HL-60/S4 (cell line): ENCODE data around the gene CHGA.

Experiments
- in situ Hi-C: fragments of 300-500 bp; cut with MboI; formaldehyde crosslinking; loops from 2 replicates; pipeline ENCODE4 v1.14.3; 2022; ENCODE audit warnings: low sequenced_read_pairs

The CHGA gene

GRCh38 chr14:92902726-92903125, 20.2 kb upstream of the CHGA start:
- in situ Hi-C loops = no loop called here

GRCh38 chr14:92903359-92903758, 19.6 kb upstream of the CHGA start:
- in situ Hi-C loops = no loop called here

- in situ Hi-C loops = no loop called here
Observed at GRCh38 chr14:92905667-92906066, 17.3 kb upstream of the CHGA start.

- in situ Hi-C loops = no loop called here
Observed at GRCh38 chr14:92906420-92906819, 16.5 kb upstream of the CHGA start.

GRCh38 chr14:92906823-92907222, 16.1 kb upstream of the CHGA start:
- in situ Hi-C loops = no loop called here

GRCh38 chr14:92907316-92907911, 15.5 kb upstream of the CHGA start:
- in situ Hi-C loops = no loop called here

GRCh38 chr14:92914087-92914656, 8.8 kb upstream of the CHGA start:
- in situ Hi-C loops = no loop called here

GRCh38 chr14:92916201-92916600, 6.7 kb upstream of the CHGA start:
- in situ Hi-C loops = no loop called here

- in situ Hi-C loops = no loop called here
Observed at GRCh38 chr14:92917041-92917940, 5.7 kb upstream of the CHGA start.

- in situ Hi-C loops = no loop called here
Observed at GRCh38 chr14:92917956-92918355, 5.0 kb upstream of the CHGA start.

GRCh38 chr14:92920001-92920400, 2.9 kb upstream of the CHGA start:
- in situ Hi-C loops = no loop called here

- in situ Hi-C loops = no loop called here
Observed at GRCh38 chr14:92922155-92922735, 705 bp upstream of the CHGA start.

- in situ Hi-C loops = no loop called here
Observed at GRCh38 chr14:92923744-92924103, 774 bp downstream of the CHGA start.

GRCh38 chr14:92924247-92924646, 1.3 kb downstream of the CHGA start:
- in situ Hi-C loops = no loop called here

GRCh38 chr14:92925446-92925845, 2.5 kb downstream of the CHGA start:
- in situ Hi-C loops = no loop called here

- in situ Hi-C loops = no loop called here
Observed at GRCh38 chr14:92926180-92926845, 3.4 kb downstream of the CHGA start.

GRCh38 chr14:92926931-92927330, 4.0 kb downstream of the CHGA start:
- in situ Hi-C loops = no loop called here

- in situ Hi-C loops = no loop called here
Observed at GRCh38 chr14:92927349-92928257, 4.7 kb downstream of the CHGA start.

- in situ Hi-C loops = no loop called here
Observed at GRCh38 chr14:92928258-92928629, 5.3 kb downstream of the CHGA start.

- in situ Hi-C loops = no loop called here
Observed at GRCh38 chr14:92928961-92929688, 6.2 kb downstream of the CHGA start.
